Endothelial cell of umbilical vein (primary cell): ENCODE measurements around the gene ENOSF1. TPM values are rescaled to one million over a fixed set of nuclear protein-coding genes. Genes with fewer than 3 reads are reported as not detected.

Experiments used
- BruUV-seq: library from RNA; stranded (reverse); fragments of 400-500 nt; replicated peaks from 2 replicates; lab custom pipeline; 2021; lab: Mats Ljungman, UMichigan
- CTCF ChIA-PET: fragments of 300-600, 350-600 bp; sonication (Branson Sonifier 250); formaldehyde crosslinking; loops from one replicate; lab custom pipeline; 2021; ENCODE audit warnings: antibody characterized with exemption, inconsistent platforms; lab: Charles Lee
- POLR2A ChIA-PET: fragments of 300-600, 350-600 bp; sonication (Branson Sonifier 250); formaldehyde crosslinking; loops from one replicate; lab custom pipeline; 2021; ENCODE audit warnings: antibody characterized with exemption, inconsistent platforms; lab: Charles Lee
- DNase-seq: peaks from one replicate; pipeline ENCODE4 v3.0.0-alpha.2; 2011; ENCODE audit warnings: low read depth, low spot score
- FAIRE-seq: peaks from 2 replicates; lab custom pipeline; 2011; peaks lifted over from hg19 to GRCh38; lab: Jason Lieb, UNC
- H2AFZ ChIP-seq: 2 replicates; pipeline ENCODE4 v1.6.0; 2012; ENCODE audit warnings: low read depth, low read length, control low read depth, inconsistent platforms
- H3K27ac ChIP-seq: 2 replicates; pipeline ENCODE4 v1.5.1; 2011; ENCODE audit warnings: low read depth, mild to moderate bottlenecking, control low read depth, low read length, moderate library complexity; ENCODE audit not compliant: insufficient read depth
- H3K27me3 ChIP-seq, 2 experiments: 2 replicates each; pipeline versions ENCODE4 v1.6.0 to v1.6.1; 2011; ENCODE audit warnings: low read length in 2 of 2, mixed read lengths in 1 of 2; ENCODE audit not compliant: control insufficient read depth in 2 of 2, insufficient read depth in 2 of 2
- H3K36me3 ChIP-seq, 2 experiments: 2 replicates in 1 of 2; 3 replicates in 1 of 2; pipeline ENCODE4 v1.5.1; 2011; ENCODE audit warnings: low read length in 2 of 2, mild to moderate bottlenecking in 1 of 2, moderate library complexity in 1 of 2; ENCODE audit not compliant: control insufficient read depth in 2 of 2, insufficient read depth in 2 of 2; ENCODE audit errors: extremely low read depth in 1 of 2
- H3K4me1 ChIP-seq: 3 replicates; pipeline ENCODE4 v1.5.1; 2011; ENCODE audit warnings: mild to moderate bottlenecking, low read length; ENCODE audit not compliant: control insufficient read depth, insufficient read depth; ENCODE audit errors: extremely low read depth
- H3K4me2 ChIP-seq: 2 replicates; pipeline ENCODE4 v1.6.1; 2011; ENCODE audit warnings: low read length, control low read depth, mixed read lengths; ENCODE audit not compliant: insufficient read depth
- H3K4me3 ChIP-seq, 3 experiments: fragments of 200-600 bp in 1 of 3; sonication (generic), shearing (Covaris generic) in 1 of 3; replicated peaks in 1 of 3; 2 replicates each; pipeline ENCODE4 v1.5.1; 2011 to 2016; ENCODE audit warnings: control low read depth in 3 of 3, low read length in 3 of 3, mild to moderate bottlenecking in 2 of 3, inconsistent platforms in 1 of 3, low read depth in 1 of 3, moderate library complexity in 1 of 3; ENCODE audit not compliant: insufficient read depth in 1 of 3
- H3K79me2 ChIP-seq: 2 replicates; pipeline ENCODE4 v1.6.0; 2012; ENCODE audit warnings: low read length, inconsistent platforms; ENCODE audit not compliant: control insufficient read depth, insufficient read depth
- H3K9ac ChIP-seq: replicated peaks from 2 replicates; pipeline ENCODE3; 2011; ENCODE audit warnings: low read length, control low read depth; ENCODE audit not compliant: insufficient read depth; ENCODE audit errors: extremely low read depth
- H3K9me1 ChIP-seq: replicated peaks from 3 replicates; pipeline ENCODE4 v1.6.0; 2011; ENCODE audit warnings: mild to moderate bottlenecking, low read length; ENCODE audit not compliant: control insufficient read depth, insufficient read depth; ENCODE audit errors: extremely low read depth
- H3K9me3 ChIP-seq: replicated peaks from 2 replicates; pipeline ENCODE4 v1.5.1; 2012; ENCODE audit warnings: low read length, inconsistent platforms; ENCODE audit not compliant: control insufficient read depth, insufficient read depth
- H4K20me1 ChIP-seq: replicated peaks from 2 replicates; pipeline ENCODE3; 2011; ENCODE audit warnings: mild to moderate bottlenecking, low read length; ENCODE audit not compliant: control insufficient read depth, insufficient read depth; ENCODE audit errors: extremely low read depth
- CTCF ChIP-seq, 2 donors: IDR thresholded peaks; 1 replicate in 1 of 2; 2 replicates in 1 of 2; pipeline ENCODE4 v1.5.1; 2011; ENCODE audit warnings: low read length in 2 of 2, mild to moderate bottlenecking in 2 of 2, moderate library complexity in 2 of 2, control low read depth in 1 of 2, inconsistent platforms in 1 of 2, low read depth in 1 of 2; ENCODE audit not compliant: insufficient read depth in 1 of 2; ENCODE audit errors: extremely low read depth in 1 of 2
- FOS ChIP-seq: IDR thresholded peaks from 2 replicates; pipeline ENCODE4 v1.6.1; 2011; ENCODE audit warnings: mild to moderate bottlenecking, low read length, moderate library complexity, borderline replicate concordance; ENCODE audit not compliant: insufficient read depth
- MYC ChIP-seq: IDR thresholded peaks from one replicate; pipeline ENCODE4 v1.6.1; 2011; ENCODE audit warnings: mild to moderate bottlenecking, low read depth, low read length
- POLR2A ChIP-seq: IDR thresholded peaks from 2 replicates; pipeline ENCODE4 v1.6.1; 2012; ENCODE audit warnings: low read depth, mild to moderate bottlenecking, control low read depth, low read length
- POLR2AphosphoS5 ChIP-seq: IDR thresholded peaks from 2 replicates; pipeline ENCODE4 v1.6.1; 2012; ENCODE audit warnings: low read depth, mild to moderate bottlenecking, control low read depth, low read length, moderate library complexity; ENCODE audit not compliant: insufficient read depth
- dilution Hi-C: fragments of 300-500 bp; cut with MboI; formaldehyde crosslinking; loops from one replicate; pipeline ENCODE4 v1.15.0; 2019; ENCODE audit warnings: low sequenced_read_pairs; ENCODE audit not compliant: extremely low pct_ligation_motif_present
- intact Hi-C: fragments of 100-400 bp; cut with micrococcal nuclease; formaldehyde crosslinking; loops from one replicate; pipeline ENCODE4 v1.10.0; 2022
- polyA plus RNA-seq, 4 experiments: library from polyadenylated mRNA; depleted of rRNA in 3 of 4; stranded (reverse) in 3 of 4; unstranded in 1 of 4; fragments of >200 nt; gene quantifications; 2 replicates each; pipeline versions ENCODE4 v1.2.1 to v1.2.3, GENCODE V29; 2011 to 2012; ENCODE audit warnings: missing spikeins in 1 of 4
- total RNA-seq: library from RNA; stranded (reverse); gene quantifications from 2 replicates; pipeline ENCODE4 v1.2.3, GENCODE V29; 2021
- TF ChIP-seq, protein P1 (sequence below): IDR thresholded peaks from 2 replicates; pipeline ENCODE4 v1.6.1; 2011; ENCODE audit not compliant: insufficient read depth, insufficient read length

ENOSF1 gene
- total and polyA plus RNA-seq, 2 donors (not counting 3 experiments of a cell fraction or from before 2014, with no cell fraction given), result 19.5 to 50.5 TPM

- H3K27me3 ChIP-seq, result peaks cover 0 to 2% of the 10 kb centered on the region in 2 experiments
- no TSS peak for BruUV-seq
- no peak overlapping the region for H2AFZ ChIP-seq
- no peaks in the 10 kb centered on the region for H3K36me3 ChIP-seq
- FAIRE-seq (no peak), DNase-seq (no peak)
- no peak overlapping the region for H3K4me3 ChIP-seq
- H3K79me2 ChIP-seq, result no peaks in the 10 kb centered on the region
- POLR2A ChIA-PET, result no interaction called here
- no peaks in the 10 kb centered on the region for H3K9me1 ChIP-seq
- CTCF ChIA-PET, result interaction anchor here (0.7 to 2.5 kb wide), 8 partner anchors 8 to 345 kb away, joined by 3 to 16 read pairs (median 4); no protein-coding TSS in a partner anchor
- dilution Hi-C loops (no loop called here), intact Hi-C loops (no loop called here)
- H4K20me1 ChIP-seq, result no peaks in the 10 kb centered on the region
- peaks cover 5% of the 10 kb centered on the region for H3K4me1 ChIP-seq
- H3K9ac ChIP-seq, result no peak overlapping the region
- H3K9me3 ChIP-seq, result no peaks in the 10 kb centered on the region
- no peak overlapping the region for H3K27ac ChIP-seq
- no peak overlapping the region for H3K4me2 ChIP-seq
- TF ChIP-seq MYC, result no peak
- TF ChIP-seq FOS, result no peak
- no peak for TF ChIP-seq POLR2AphosphoS5
- TF ChIP-seq, protein P1, sequence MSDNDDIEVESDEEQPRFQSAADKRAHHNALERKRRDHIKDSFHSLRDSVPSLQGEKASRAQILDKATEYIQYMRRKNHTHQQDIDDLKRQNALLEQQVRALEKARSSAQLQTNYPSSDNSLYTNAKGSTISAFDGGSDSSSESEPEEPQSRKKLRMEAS, result no peak
- no peak for TF ChIP-seq CTCF (IDR thresholded peaks at IDR 0.05; ENCODE audit: extremely low read depth in 1 of 2, insufficient read depth in 1 of 2, low read depth in 1 of 2, low read length in 2 of 2)
- no peak for TF ChIP-seq POLR2A
Observed at GRCh38 chr18:631560-631959, 80.9 kb downstream of the ENOSF1 start.
